Osteoblast (primary cell): ENCODE measurements around the gene CRIP2. TPM values are rescaled to one million over a fixed set of nuclear protein-coding genes. Genes with fewer than 3 reads are reported as not detected.

ENCODE experiments used
- DNase-seq: peaks from one replicate; pipeline ENCODE4 v3.0.0; 2011; ENCODE audit warnings: low spot score, mixed read lengths; ENCODE audit not compliant: insufficient read length; ENCODE audit errors: missing footprints
- H2AFZ ChIP-seq: 2 replicates; pipeline ENCODE4 v1.6.0; 2011; ENCODE audit warnings: mild to moderate bottlenecking, low read length
- H3K27ac ChIP-seq: 2 replicates; pipeline ENCODE4 v1.5.1; 2011; ENCODE audit warnings: mild to moderate bottlenecking, low read depth, low read length, moderate library complexity
- H3K27me3 ChIP-seq: 2 replicates; pipeline ENCODE4 v1.6.0; 2012; ENCODE audit warnings: mild to moderate bottlenecking, control low read depth, inconsistent platforms, low read length, moderate library complexity; ENCODE audit not compliant: insufficient read depth
- H3K36me3 ChIP-seq: 2 replicates; pipeline ENCODE4 v1.5.1; 2011; ENCODE audit warnings: mild to moderate bottlenecking, low read length, control low read depth, moderate library complexity; ENCODE audit not compliant: insufficient read depth
- H3K4me1 ChIP-seq: 2 replicates; pipeline ENCODE4 v1.5.1; 2011; ENCODE audit warnings: mild to moderate bottlenecking, low read length, control low read depth, moderate library complexity; ENCODE audit not compliant: insufficient read depth
- H3K4me2 ChIP-seq: 2 replicates; pipeline ENCODE4 v1.6.0; 2011; ENCODE audit warnings: mild to moderate bottlenecking, low read length; ENCODE audit not compliant: insufficient read depth
- H3K4me3 ChIP-seq: fragments of 200-600 bp; sonication (generic); 3 replicates; pipeline ENCODE4 v1.5.1; 2012; ENCODE audit warnings: mild to moderate bottlenecking, low read length, inconsistent platforms; ENCODE audit not compliant: insufficient read depth
- H3K79me2 ChIP-seq: 2 replicates; pipeline ENCODE4 v1.6.0; 2012; ENCODE audit warnings: mild to moderate bottlenecking, low read length, control low read depth, inconsistent platforms; ENCODE audit not compliant: insufficient read depth
- H3K9me3 ChIP-seq: 2 replicates; pipeline ENCODE4 v1.5.1; 2011; ENCODE audit warnings: low read depth, low read length, control low read depth
- H4K20me1 ChIP-seq: 2 replicates; pipeline ENCODE4 v1.6.0; 2012; ENCODE audit warnings: mild to moderate bottlenecking, low read length, control low read depth; ENCODE audit not compliant: insufficient read depth
- CTCF ChIP-seq: IDR thresholded peaks from 2 replicates; pipeline ENCODE4 v1.5.1; 2011; ENCODE audit warnings: mild to moderate bottlenecking, low read depth, low read length, moderate library complexity; ENCODE audit errors: extremely low read depth
- total RNA-seq: library from RNA; depleted of rRNA; stranded (reverse); fragments of >200 nt; gene quantifications from 2 replicates; pipeline ENCODE4 v1.2.3, GENCODE V29; 2012

Gene CRIP2
- total RNA-seq, 1 donor, result 43.8 TPM

- Histone ChIP-seq H3K79me2 (no peaks in the 10 kb centered on the region), H3K27me3 (peaks cover 11% of the 10 kb centered on the region), H3K9me3 (no peaks in the 10 kb centered on the region), H2AFZ (no peak overlapping the region), H3K4me1 (no peaks in the 10 kb centered on the region), H3K4me2 (no peak overlapping the region), H3K4me3 (no peak overlapping the region), H3K27ac (no peak overlapping the region), H3K36me3 (no peaks in the 10 kb centered on the region), H4K20me1 (no peaks in the 10 kb centered on the region)
- peak; percentile 79 for DNase-seq
- TF ChIP-seq CTCF, result no peak
Observed at GRCh38 chr14:105508069-105508468, 33.4 kb downstream of the CRIP2 start.

- Histone ChIP-seq H2AFZ (no peak overlapping the region), H3K9me3 (no peaks in the 10 kb centered on the region), H3K27me3 (peaks cover 11% of the 10 kb centered on the region), H3K4me2 (no peak overlapping the region), H3K36me3 (no peaks in the 10 kb centered on the region), H4K20me1 (no peaks in the 10 kb centered on the region), H3K27ac (no peak overlapping the region), H3K4me1 (no peaks in the 10 kb centered on the region), H3K4me3 (no peak overlapping the region), H3K79me2 (no peaks in the 10 kb centered on the region)
- DNase-seq, result no peak
- no peak for TF ChIP-seq CTCF
Observed at GRCh38 chr14:105508601-105509000, 34.0 kb downstream of the CRIP2 start.

GRCh38 chr14:105517096-105517495 is 42.5 kb downstream of the CRIP2 start:
- Histone ChIP-seq H2AFZ (no peak overlapping the region), H3K36me3 (no peaks in the 10 kb centered on the region), H3K4me3 (no peak overlapping the region), H3K9me3 (no peaks in the 10 kb centered on the region), H3K4me2 (no peak overlapping the region), H3K4me1 (no peaks in the 10 kb centered on the region), H3K27ac (no peak overlapping the region), H4K20me1 (no peaks in the 10 kb centered on the region), H3K79me2 (no peaks in the 10 kb centered on the region), H3K27me3 (peaks cover 12% of the 10 kb centered on the region)
- no peak for TF ChIP-seq CTCF
- no peak for DNase-seq

GRCh38 chr14:105519946-105520698 is 45.5 kb downstream of the CRIP2 start:
- no peak overlapping the region for H2AFZ ChIP-seq
- peaks cover 14% of the 10 kb centered on the region for H3K27me3 ChIP-seq
- H3K9me3 ChIP-seq, result no peaks in the 10 kb centered on the region
- H3K4me3 ChIP-seq, result no peak overlapping the region
- no peak overlapping the region for H3K27ac ChIP-seq
- no peak overlapping the region for H3K4me2 ChIP-seq
- DNase-seq, result peak; percentile 30
- no peaks in the 10 kb centered on the region for H3K36me3 ChIP-seq
- no peaks in the 10 kb centered on the region for H4K20me1 ChIP-seq
- no peaks in the 10 kb centered on the region for H3K79me2 ChIP-seq
- no peak for TF ChIP-seq CTCF
- H3K4me1 ChIP-seq, result no peaks in the 10 kb centered on the region
